LNCaP clone FGC (cell line): ENCODE data around the gene ZFR2.
"Not testable (repeated sequence)": the region's sequence is repeated elsewhere in the genome, so short reads cannot be mapped to it uniquely, and the experiment has no call there.

Experiments used
- DNase-seq: peaks from one replicate; pipeline ENCODE4 v3.0.0-alpha.2; 2011; ENCODE audit warnings: low read depth
- H3K4me3 ChIP-seq: 2 replicates; pipeline ENCODE4 v1.5.1; 2011; ENCODE audit warnings: mild to moderate bottlenecking, low read depth, low read length, control low read depth
- TF ChIP-seq, protein P1 (sequence below): IDR thresholded peaks from 2 replicates; pipeline ENCODE4 v1.5.1; 2012; ENCODE audit warnings: mild to moderate bottlenecking; ENCODE audit not compliant: control insufficient read depth, insufficient read depth; ENCODE audit errors: extremely low read depth

The ZFR2 gene

GRCh38 chr19:3904233-3904632 is 35.4 kb upstream of the ZFR2 start:
- TF ChIP-seq, protein P1, sequence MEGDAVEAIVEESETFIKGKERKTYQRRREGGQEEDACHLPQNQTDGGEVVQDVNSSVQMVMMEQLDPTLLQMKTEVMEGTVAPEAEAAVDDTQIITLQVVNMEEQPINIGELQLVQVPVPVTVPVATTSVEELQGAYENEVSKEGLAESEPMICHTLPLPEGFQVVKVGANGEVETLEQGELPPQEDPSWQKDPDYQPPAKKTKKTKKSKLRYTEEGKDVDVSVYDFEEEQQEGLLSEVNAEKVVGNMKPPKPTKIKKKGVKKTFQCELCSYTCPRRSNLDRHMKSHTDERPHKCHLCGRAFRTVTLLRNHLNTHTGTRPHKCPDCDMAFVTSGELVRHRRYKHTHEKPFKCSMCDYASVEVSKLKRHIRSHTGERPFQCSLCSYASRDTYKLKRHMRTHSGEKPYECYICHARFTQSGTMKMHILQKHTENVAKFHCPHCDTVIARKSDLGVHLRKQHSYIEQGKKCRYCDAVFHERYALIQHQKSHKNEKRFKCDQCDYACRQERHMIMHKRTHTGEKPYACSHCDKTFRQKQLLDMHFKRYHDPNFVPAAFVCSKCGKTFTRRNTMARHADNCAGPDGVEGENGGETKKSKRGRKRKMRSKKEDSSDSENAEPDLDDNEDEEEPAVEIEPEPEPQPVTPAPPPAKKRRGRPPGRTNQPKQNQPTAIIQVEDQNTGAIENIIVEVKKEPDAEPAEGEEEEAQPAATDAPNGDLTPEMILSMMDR = no peak
- H3K4me3 ChIP-seq = no peak overlapping the region
- DNase-seq = no peak

DNA sequence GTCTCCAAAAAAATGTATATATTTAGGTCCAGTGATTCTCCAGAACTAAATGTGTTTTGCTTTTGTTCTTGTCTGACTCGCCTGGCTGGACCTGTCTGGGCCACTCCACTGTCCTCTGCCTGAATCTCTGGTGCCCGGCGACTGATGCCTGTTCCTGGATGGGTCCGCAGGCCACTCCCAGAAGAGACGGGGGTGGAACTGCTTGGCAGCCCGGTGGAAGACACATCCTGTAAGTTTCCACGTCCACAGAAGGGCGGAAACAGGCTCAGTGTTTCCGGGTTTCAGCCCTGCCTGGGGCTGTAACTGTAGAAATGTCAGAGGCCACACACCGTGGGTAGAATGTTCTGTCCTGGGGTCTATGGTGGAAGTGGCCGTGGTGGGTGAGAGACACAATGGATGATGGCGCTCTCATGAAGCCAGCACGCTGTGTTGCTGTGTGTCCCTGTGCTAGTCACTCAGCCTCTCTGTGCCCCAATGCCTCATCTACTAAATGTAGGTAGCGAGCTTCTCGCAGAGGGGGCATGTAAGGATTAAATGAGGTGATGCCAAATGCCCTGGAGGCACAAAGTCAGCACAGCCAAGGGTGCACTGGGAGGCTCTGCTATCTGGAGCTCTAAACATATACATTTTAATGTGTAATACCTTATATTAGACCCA is 33.6 kb upstream of the ZFR2 start:
- no peak overlapping the region for H3K4me3 ChIP-seq
- no peak for DNase-seq
- TF ChIP-seq, protein P1 = no peak

DNA sequence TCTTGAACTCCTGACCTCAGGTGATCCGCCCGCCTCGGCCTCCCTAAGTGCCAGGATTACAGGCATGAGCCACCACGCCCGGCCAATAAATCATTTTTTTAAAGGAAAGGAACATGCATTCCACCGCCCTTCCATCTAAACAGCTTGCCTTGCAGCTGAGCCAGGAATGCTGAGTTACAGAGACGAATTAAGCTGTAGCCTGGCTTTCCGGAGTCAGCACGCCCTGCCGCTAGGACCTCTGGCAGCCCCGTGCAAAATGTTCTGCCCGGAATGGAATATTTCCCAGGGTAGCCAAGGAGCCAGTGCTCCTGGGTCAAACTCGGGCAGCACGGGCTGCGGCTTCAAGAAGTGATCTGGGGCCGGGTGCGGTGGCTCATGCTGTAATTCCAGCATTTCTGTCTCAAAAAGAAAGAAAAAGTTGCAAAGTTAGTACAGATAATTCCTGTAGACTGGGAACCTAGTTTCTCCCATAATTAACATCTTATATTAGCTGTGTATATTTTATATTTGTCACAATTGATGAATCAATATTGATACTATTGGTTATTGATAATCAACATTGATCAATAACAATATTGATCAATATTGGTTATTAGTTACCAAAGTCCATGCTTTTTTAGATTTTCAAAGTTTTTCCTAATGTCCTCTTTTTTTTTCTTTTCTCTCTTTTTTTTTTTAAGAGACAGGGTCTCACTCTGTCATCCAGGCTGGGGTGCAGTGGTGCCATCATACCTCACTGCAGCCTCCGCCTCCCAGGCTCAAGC is 30.9 kb upstream of the ZFR2 start:
- H3K4me3 ChIP-seq = no peak overlapping the region
- DNase-seq = no peak
- TF ChIP-seq, protein P1 = no peak

DNA sequence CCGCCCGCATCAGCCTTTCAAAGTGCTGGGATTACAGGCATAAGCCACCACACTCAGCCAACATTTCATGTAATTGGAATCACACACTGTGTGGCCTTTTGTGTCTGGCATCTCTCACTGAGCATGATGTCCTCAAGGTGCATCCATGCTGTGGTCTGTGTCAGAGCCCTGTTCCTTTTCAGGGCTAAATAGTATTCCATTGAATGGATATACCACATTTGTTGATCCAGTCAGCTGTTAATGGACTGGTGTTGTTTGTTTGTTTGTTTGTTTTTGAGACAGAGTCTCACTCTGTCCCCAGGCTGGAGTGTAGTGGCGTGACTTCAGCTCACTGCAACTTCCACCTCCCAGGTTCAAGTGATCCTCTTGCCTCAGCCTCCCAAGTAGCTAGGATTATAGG is 29.6 kb upstream of the ZFR2 start:
- DNase-seq = no peak
- TF ChIP-seq, protein P1 = no peak
- no peak overlapping the region for H3K4me3 ChIP-seq

GRCh38 chr19:3897936-3898335 is 29.1 kb upstream of the ZFR2 start:
- H3K4me3 ChIP-seq = no peak overlapping the region
- TF ChIP-seq, protein P1 = no peak
- DNase-seq = no peak

- H3K4me3 ChIP-seq = no peak overlapping the region
- DNase-seq = no peak
- TF ChIP-seq, protein P1 = no peak
Measured at GRCh38 chr19:3895788-3896187, 26.9 kb upstream of the ZFR2 start.

DNA sequence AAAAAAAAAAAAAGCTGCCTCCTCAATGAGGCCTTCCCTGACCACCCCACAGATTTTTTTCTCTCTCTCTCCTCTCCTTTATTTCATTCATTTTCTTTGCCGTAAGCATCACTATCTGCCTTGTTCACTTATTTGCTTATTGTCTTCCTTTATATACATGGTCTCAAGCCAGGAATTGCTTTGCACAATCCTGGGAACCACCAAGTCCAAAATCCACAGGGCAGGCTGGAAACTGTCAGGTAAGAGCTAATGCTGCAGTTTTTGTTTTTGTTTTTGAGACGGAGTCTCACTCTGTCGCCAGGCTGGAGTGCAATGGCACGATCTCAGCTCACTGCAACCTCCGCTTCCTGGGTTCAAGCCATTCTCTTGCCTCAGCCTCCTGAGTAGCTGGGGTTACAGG is 26.1 kb upstream of the ZFR2 start:
- not testable (repeated sequence) for H3K4me3 ChIP-seq, DNase-seq
